Prostate gland (tissue), 2 donors: ENCODE results near the gene LZTS2. TPM values are rescaled to one million over a fixed set of nuclear protein-coding genes. Genes with fewer than 3 reads are reported as not detected.

ENCODE experiments used
- DNase-seq: peaks from one replicate; pipeline ENCODE4 v3.0.0-alpha.2; 2019; ENCODE audit warnings: low spot score
- H3K27ac ChIP-seq, 2 donors: fragments of 200-600 bp; sonication (generic); 2 replicates each; pipeline ENCODE4 v1.5.1; 2017 to 2019
- H3K27me3 ChIP-seq: fragments of 200-600 bp; sonication (generic); replicated peaks from 2 replicates; pipeline ENCODE4 v1.5.1; 2019; ENCODE audit not compliant: insufficient read depth
- H3K36me3 ChIP-seq, 2 donors: fragments of 200-600 bp; sonication (generic); 1 replicate in 1 of 2; 2 replicates in 1 of 2; pipeline versions ENCODE4 v1.5.1 to v1.8.1; 2017 to 2019
- H3K4me1 ChIP-seq: fragments of 200-600 bp; sonication (generic); replicated peaks from 2 replicates; pipeline ENCODE4 v1.5.1; 2019
- H3K4me3 ChIP-seq, 2 donors: fragments of 200-600 bp; sonication (generic); 2 replicates each; pipeline ENCODE4 v1.5.1; 2017 to 2019
- H3K9me3 ChIP-seq: fragments of 200-600 bp; sonication (generic); 2 replicates; pipeline ENCODE4 v1.5.1; 2017
- POLR2A ChIP-seq: fragments of 450-650 bp; IDR thresholded peaks from one replicate; pipeline ENCODE4 v1.6.1; 2016; ENCODE audit warnings: antibody characterized with exemption, mild to moderate bottlenecking
- POLR2AphosphoS5 ChIP-seq: sonication (generic); formaldehyde crosslinking; IDR thresholded peaks from one replicate; pipeline ENCODE4 v1.6.1; 2017; ENCODE audit warnings: antibody characterized with exemption
- whole genome bisulfite sequencing: methylation state at CpG from one replicate; pipeline ENCODE4 v1.1.5; 2018; 5-methylcytosine and 5-hydroxymethylcytosine counted together
- intact Hi-C: fragments of 100-400 bp; cut with DNase I; formaldehyde crosslinking; loops from one replicate; pipeline ENCODE4 v1.14.2; 2022
- total RNA-seq, 2 donors: library from RNA; depleted of rRNA; stranded (reverse); fragments of >200 nt; gene quantifications; one replicate each; pipeline ENCODE4 v1.1.0, GENCODE V29; 2016
- TF ChIP-seq, protein P1 (sequence below), 4 experiments: fragments of 200-600 bp in 2 of 4; fragments of 450-650 bp in 2 of 4; sonication (generic) in 2 of 4; IDR thresholded peaks; 1 replicate in 3 of 4; 2 replicates in 1 of 4; pipeline ENCODE4 v1.5.1; 2016 to 2019; ENCODE audit warnings: antibody characterized with exemption in 4 of 4, mild to moderate bottlenecking in 2 of 4, moderate library complexity in 2 of 4

LZTS2 gene
- total RNA-seq, 2 donors from 2014 or later: 108 to 189 TPM

DNA sequence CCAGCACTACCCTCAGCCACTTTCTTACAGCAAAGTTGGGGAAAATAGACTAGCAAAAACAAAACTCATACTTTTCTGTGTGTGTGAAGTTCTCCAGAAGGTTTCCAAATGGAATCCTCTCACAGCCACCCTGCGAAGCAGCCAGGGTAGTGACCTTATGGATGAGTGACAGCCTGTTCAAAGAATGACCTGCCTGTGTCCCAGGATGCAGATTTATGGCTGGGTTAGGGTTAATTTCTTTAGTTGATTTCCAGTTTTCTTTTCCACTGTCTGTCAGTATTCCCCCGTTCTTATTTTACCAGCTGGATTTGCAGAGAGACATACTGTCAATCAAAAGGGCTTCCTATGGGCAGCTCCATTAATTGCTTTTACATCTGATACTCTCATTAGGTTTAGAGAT lies 32.7 kb upstream of the LZTS2 start:
- Histone ChIP-seq H3K4me3 (no peak overlapping the region), H3K27me3 (no peaks in the 10 kb centered on the region), H3K9me3 (no peaks in the 10 kb centered on the region), H3K36me3 (peaks cover 0 to 7% of the 10 kb centered on the region in 2 donors), H3K27ac (peak overlapping the region in 1 of 2 donors; percentile 69), H3K4me1 (peaks cover 13% of the 10 kb centered on the region)
- WGBS: 58% methylated on average over 2 of the region's 2 CpGs
- no peak for DNase-seq
- TF ChIP-seq POLR2A (no peak), POLR2AphosphoS5 (no peak)
- TF ChIP-seq, protein P1, sequence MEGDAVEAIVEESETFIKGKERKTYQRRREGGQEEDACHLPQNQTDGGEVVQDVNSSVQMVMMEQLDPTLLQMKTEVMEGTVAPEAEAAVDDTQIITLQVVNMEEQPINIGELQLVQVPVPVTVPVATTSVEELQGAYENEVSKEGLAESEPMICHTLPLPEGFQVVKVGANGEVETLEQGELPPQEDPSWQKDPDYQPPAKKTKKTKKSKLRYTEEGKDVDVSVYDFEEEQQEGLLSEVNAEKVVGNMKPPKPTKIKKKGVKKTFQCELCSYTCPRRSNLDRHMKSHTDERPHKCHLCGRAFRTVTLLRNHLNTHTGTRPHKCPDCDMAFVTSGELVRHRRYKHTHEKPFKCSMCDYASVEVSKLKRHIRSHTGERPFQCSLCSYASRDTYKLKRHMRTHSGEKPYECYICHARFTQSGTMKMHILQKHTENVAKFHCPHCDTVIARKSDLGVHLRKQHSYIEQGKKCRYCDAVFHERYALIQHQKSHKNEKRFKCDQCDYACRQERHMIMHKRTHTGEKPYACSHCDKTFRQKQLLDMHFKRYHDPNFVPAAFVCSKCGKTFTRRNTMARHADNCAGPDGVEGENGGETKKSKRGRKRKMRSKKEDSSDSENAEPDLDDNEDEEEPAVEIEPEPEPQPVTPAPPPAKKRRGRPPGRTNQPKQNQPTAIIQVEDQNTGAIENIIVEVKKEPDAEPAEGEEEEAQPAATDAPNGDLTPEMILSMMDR (IDR thresholded peaks at IDR 0.05): no peak
- intact Hi-C loops: no loop called here

DNA sequence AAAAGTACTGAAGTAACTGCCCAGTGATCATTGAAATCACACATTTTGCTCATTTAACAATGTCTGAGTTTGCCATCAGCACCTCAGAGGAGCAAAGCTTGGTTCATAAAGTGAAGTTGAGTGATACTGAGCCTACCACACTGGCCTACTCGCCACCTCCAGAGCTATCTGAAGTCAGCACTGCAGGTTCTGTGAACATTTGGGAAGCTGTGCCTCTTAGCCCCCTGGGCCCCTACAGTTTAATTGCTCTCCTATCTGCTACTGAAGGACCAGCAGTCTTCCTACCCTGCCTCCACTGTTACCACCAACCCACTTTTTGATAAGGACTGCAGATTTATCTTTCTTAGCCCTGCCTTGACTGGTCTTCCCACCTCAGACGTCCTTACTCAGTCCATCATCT lies 32.3 kb upstream of the LZTS2 start:
- Histone ChIP-seq H3K4me3 (no peak overlapping the region), H3K36me3 (peaks cover 0 to 7% of the 10 kb centered on the region in 2 donors), H3K27me3 (no peaks in the 10 kb centered on the region), H3K4me1 (peaks cover 13% of the 10 kb centered on the region), H3K27ac (peak overlapping the region in 1 of 2 donors; percentile 69), H3K9me3 (no peaks in the 10 kb centered on the region)
- intact Hi-C loops: no loop called here
- DNase-seq: no peak
- TF ChIP-seq POLR2A: no peak
- TF ChIP-seq POLR2AphosphoS5: no peak
- TF ChIP-seq, protein P1 (IDR thresholded peaks at IDR 0.05): no peak
- WGBS: 86% methylated on average over 2 of the region's 2 CpGs

DNA sequence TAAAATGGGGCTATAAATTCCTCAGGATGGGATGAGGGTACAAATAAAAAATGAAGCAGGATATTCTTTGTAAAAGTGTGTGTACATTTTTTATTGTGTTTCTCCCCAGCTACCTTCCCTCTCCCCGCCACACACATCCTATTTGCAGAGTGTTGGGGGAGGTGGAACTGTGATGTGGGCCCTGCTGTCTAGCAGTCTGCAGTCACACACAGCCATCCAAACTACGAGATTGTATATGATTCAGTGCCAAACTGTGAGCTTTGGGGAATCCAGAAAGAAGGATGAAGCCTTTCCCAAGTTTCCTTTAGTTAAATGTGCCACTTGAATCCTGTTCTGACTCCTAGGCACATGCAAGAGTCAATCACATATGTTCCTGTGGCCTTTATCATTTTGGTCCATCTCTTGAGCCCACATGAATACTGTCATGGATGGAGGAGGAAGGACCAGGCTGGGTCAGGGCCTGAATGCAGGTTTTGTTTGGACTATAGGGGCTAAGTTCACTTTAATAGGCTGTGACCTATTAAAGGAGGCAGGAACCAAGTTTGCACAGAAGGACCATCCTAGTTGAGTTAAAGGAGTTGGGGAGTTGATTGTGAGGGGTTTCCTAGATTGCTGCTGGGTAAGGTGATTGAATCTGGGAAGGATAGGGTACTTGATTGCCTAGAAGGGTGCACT lies 31.4 kb upstream of the LZTS2 start:
- Histone ChIP-seq H3K9me3 (no peaks in the 10 kb centered on the region), H3K4me1 (peaks cover 13% of the 10 kb centered on the region), H3K27me3 (no peaks in the 10 kb centered on the region), H3K4me3 (peak overlapping the region in 1 of 2 donors; percentile 66), H3K27ac (peak overlapping the region; percentile 58 to 69), H3K36me3 (peaks cover 0 to 7% of the 10 kb centered on the region in 2 donors)
- TF ChIP-seq POLR2AphosphoS5 (peak; percentile 65), POLR2A (no peak)
- TF ChIP-seq, protein P1 (IDR thresholded peaks at IDR 0.05): no peak
- 63% methylated on average over 2 of the region's 2 CpGs for WGBS
- intact Hi-C loops: no loop called here
- DNase-seq: no peak

DNA sequence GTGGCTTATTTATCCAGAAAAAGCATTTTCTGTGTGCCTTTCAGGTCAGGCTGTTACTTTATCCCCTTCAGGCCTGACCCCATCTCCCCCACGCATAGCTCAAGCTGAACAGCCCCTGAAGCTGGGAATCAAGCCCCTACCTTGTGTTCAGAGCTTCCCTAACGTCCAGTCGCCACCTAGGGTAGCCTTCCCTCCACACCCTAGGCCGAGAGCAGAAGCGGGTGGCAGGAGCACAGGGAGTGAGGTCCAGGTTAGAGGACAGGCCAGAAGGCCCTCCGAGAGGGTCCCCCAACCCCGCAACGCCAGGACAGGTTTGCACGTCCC lies 30.8 kb upstream of the LZTS2 start:
- Histone ChIP-seq H3K36me3 (peaks cover 0 to 7% of the 10 kb centered on the region in 2 donors), H3K9me3 (no peaks in the 10 kb centered on the region), H3K4me1 (peaks cover 13% of the 10 kb centered on the region), H3K27ac (peak overlapping the region; percentile 58 to 69), H3K27me3 (no peaks in the 10 kb centered on the region), H3K4me3 (peak overlapping the region; percentile 66 to 71)
- intact Hi-C loops: no loop called here
- no peak for DNase-seq
- WGBS: 16% methylated on average over 9 of the region's 9 CpGs
- no peak for TF ChIP-seq POLR2AphosphoS5
- no peak for TF ChIP-seq POLR2A
- TF ChIP-seq, protein P1 (IDR thresholded peaks at IDR 0.05): no peak
